Mesendoderm (in vitro differentiated cells): ENCODE measurements around the gene LARP1.

ENCODE experiments used
- DNase-seq: peaks from one replicate; pipeline ENCODE4 v3.0.0; 2013
- H2AK5ac ChIP-seq: 2 replicates; pipeline ENCODE4 v1.6.1; 2013; ENCODE audit warnings: low read length, inconsistent platforms
- H2BK120ac ChIP-seq: 2 replicates; pipeline ENCODE4 v1.6.1; 2013; ENCODE audit warnings: low read depth, mild to moderate bottlenecking, low read length, moderate library complexity, mixed read lengths
- H2BK15ac ChIP-seq: replicated peaks from 2 replicates; pipeline ENCODE4 v1.6.1; 2013; ENCODE audit warnings: low read depth, mild to moderate bottlenecking, moderate library complexity
- H2BK5ac ChIP-seq: 2 replicates; pipeline ENCODE4 v1.6.1; 2013; ENCODE audit warnings: low read length, inconsistent platforms
- H3K18ac ChIP-seq: 2 replicates; pipeline ENCODE4 v1.6.1; 2013; ENCODE audit warnings: mild to moderate bottlenecking, low read length, mixed read lengths
- H3K23ac ChIP-seq: one replicate; pipeline ENCODE4 v1.6.1; 2013; ENCODE audit warnings: low read length
- H3K27ac ChIP-seq: 2 replicates; pipeline ENCODE4 v1.5.1; 2013; ENCODE audit warnings: low read depth, mild to moderate bottlenecking, inconsistent platforms, low read length, moderate library complexity
- H3K27me3 ChIP-seq: 2 replicates; pipeline ENCODE4 v1.6.1; 2013; ENCODE audit warnings: low read length, control low read depth, mild to moderate bottlenecking, inconsistent platforms; ENCODE audit not compliant: insufficient read depth, poor library complexity
- H3K36me3 ChIP-seq: 2 replicates; pipeline ENCODE4 v1.6.1; 2013; ENCODE audit warnings: low read length, inconsistent platforms; ENCODE audit not compliant: control insufficient read depth, insufficient read depth
- H3K4ac ChIP-seq: one replicate; pipeline ENCODE4 v1.6.1; 2013; ENCODE audit warnings: low read depth, mild to moderate bottlenecking, low read length, moderate library complexity
- H3K4me1 ChIP-seq: 2 replicates; pipeline ENCODE4 v1.6.1; 2013; ENCODE audit warnings: low read depth, low read length, inconsistent platforms; ENCODE audit not compliant: control insufficient read depth
- H3K4me2 ChIP-seq: 2 replicates; pipeline ENCODE4 v1.6.1; 2013; ENCODE audit warnings: low read length
- H3K4me3 ChIP-seq: 2 replicates; pipeline ENCODE4 v1.5.1; 2013; ENCODE audit warnings: mild to moderate bottlenecking, low read length
- H3K56ac ChIP-seq: one replicate; pipeline ENCODE4 v1.6.1; 2013; ENCODE audit warnings: low read length
- H3K79me1 ChIP-seq: 2 replicates; pipeline ENCODE4 v1.6.1; 2013; ENCODE audit warnings: low read length, inconsistent platforms
- H3K79me2 ChIP-seq: 2 replicates; pipeline ENCODE4 v1.6.1; 2013; ENCODE audit warnings: mild to moderate bottlenecking, low read length; ENCODE audit not compliant: control insufficient read depth, insufficient read depth
- H3K9ac ChIP-seq: 2 replicates; pipeline ENCODE4 v1.6.1; 2013; ENCODE audit warnings: low read length, inconsistent platforms
- H4K5ac ChIP-seq: one replicate; pipeline ENCODE4 v1.6.1; 2013; ENCODE audit warnings: low read length
- H4K8ac ChIP-seq: one replicate; pipeline ENCODE4 v1.6.1; 2013; ENCODE audit warnings: low read depth, mild to moderate bottlenecking, control low read depth, low read length, moderate library complexity
- WGBS: extraction: QIAGEN DNeasy Blood & Tissue Kit; methylation state at CpG from one replicate; pipeline ENCODE4 v1.1.7; 2013; ENCODE audit warnings: low lambda C conversion rate, missing lambda C conversion rate; ENCODE audit not compliant: insufficient coverage; ENCODE audit errors: extremely low coverage; 5-methylcytosine and 5-hydroxymethylcytosine counted together

LARP1 gene

GRCh38 chr5:154709368-154710305 is 45.5 kb upstream of the LARP1 start:
- H3K79me2 ChIP-seq: no peaks in the 10 kb centered on the region
- H3K4ac ChIP-seq: no peak overlapping the region
- H3K9ac ChIP-seq: no peak overlapping the region
- no peak overlapping the region for H3K56ac ChIP-seq
- no peak overlapping the region for H4K8ac ChIP-seq
- DNase-seq: no peak
- H3K79me1 ChIP-seq: no peaks in the 10 kb centered on the region
- H3K23ac ChIP-seq: peak overlapping the region; percentile 24
- H3K27ac ChIP-seq: no peak overlapping the region
- no peaks in the 10 kb centered on the region for H3K27me3 ChIP-seq
- H3K4me1 ChIP-seq: peaks cover 7% of the 10 kb centered on the region
- no peak overlapping the region for H3K4me2 ChIP-seq
- no peak overlapping the region for H2BK5ac ChIP-seq
- H4K5ac ChIP-seq: no peak overlapping the region
- H2BK15ac ChIP-seq: no peak overlapping the region
- WGBS: no CpG with 5 or more reads among the region's 15 CpGs
- H2AK5ac ChIP-seq: no peak overlapping the region
- H3K4me3 ChIP-seq: no peak overlapping the region
- no peak overlapping the region for H2BK120ac ChIP-seq
- no peak overlapping the region for H3K18ac ChIP-seq
- no peaks in the 10 kb centered on the region for H3K36me3 ChIP-seq

DNA sequence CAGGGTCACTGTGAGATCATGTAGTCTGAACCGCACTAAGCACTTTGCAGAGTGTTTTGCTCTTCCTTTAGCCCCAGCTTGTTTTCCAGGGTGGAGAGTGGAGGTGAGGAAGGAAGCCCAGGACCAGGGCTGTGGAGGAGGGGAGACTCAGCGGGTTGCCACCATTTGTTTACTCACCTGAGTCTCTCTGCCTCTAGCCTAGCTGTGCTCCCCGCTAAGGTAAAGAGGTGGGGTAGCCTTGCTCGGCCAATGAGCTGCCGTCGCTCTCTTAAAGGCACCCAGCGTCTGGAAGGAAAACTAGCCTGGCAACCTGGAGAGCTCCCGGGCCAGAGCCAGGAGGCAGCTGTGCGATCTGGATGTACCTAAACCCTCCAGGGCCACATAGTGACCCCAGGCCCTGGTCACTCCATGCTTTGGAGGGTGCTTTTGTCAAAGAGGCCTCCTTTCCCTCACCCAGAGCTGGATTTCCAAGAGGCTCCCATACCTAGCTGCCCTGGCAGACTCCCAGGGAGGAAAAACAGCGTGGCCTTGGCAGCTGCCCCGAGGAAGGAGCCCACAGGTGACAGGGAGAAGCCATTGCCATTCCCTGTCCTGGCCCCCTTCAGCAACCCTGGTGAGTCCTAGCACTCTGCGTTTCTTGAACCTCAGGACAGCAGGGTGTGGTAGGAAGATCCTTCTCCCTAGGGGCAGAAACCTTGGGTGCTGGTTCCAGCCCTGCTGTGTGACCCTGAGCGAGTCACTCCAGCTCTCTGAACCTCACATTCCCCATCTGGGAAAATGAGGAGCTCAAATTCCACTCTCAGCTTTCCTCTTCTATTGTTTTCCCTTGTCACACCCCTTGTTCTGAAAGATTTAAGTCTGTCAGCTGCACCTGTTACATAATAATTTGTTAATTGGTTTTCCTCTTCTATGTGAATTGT is 42.4 kb upstream of the LARP1 start:
- H4K8ac ChIP-seq: no peak overlapping the region
- H3K56ac ChIP-seq: peak overlapping the region; percentile 79
- H3K18ac ChIP-seq: peak overlapping the region; percentile 13
- DNase-seq: peak; percentile 85
- H2BK120ac ChIP-seq: no peak overlapping the region
- H2BK15ac ChIP-seq: no peak overlapping the region
- H3K79me2 ChIP-seq: no peaks in the 10 kb centered on the region
- H4K5ac ChIP-seq: no peak overlapping the region
- peak overlapping the region; percentile 46 for H3K27ac ChIP-seq
- peak overlapping the region; percentile 71 for H2BK5ac ChIP-seq
- H3K79me1 ChIP-seq: no peaks in the 10 kb centered on the region
- no peaks in the 10 kb centered on the region for H3K36me3 ChIP-seq
- peaks cover 7% of the 10 kb centered on the region for H3K4me1 ChIP-seq
- H3K4ac ChIP-seq: peak overlapping the region; percentile 0
- H3K4me3 ChIP-seq: no peak overlapping the region
- peak overlapping the region; percentile 30 for H3K9ac ChIP-seq
- H3K27me3 ChIP-seq: no peaks in the 10 kb centered on the region
- peak overlapping the region; percentile 47 for H2AK5ac ChIP-seq
- peak overlapping the region; percentile 6 for H3K4me2 ChIP-seq
- peak overlapping the region; percentile 12 for H3K23ac ChIP-seq
- no CpG with 5 or more reads among the region's 13 CpGs for WGBS

DNA sequence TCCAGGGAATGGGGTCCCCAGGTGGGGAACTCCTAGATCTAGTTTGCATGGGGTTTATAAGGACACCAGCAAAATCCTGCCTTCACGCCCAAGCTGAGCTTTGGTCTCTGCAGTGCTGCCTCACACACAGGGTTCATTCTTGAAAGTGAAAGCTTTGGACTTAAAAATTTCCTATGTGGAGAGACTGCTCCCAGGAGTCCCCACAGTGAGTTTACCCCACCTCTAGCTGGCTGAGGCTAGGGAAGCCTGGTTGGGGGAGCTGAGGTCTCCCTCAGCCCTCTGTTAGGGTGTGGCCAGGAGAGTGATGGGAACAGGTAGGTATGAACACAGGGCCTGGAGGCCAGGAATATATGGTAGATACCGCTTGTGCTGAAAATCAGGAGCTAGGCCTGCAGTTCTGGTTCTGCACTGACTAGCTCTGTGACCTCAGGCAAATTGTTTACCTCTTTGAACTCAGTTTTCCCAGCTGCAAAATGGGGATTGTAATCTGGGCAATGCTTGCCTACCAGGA is 41.5 kb upstream of the LARP1 start:
- no peak for DNase-seq
- Histone ChIP-seq H3K18ac (peak overlapping the region; percentile 53), H3K36me3 (no peaks in the 10 kb centered on the region), H3K4ac (no peak overlapping the region), H2BK120ac (no peak overlapping the region), H3K4me1 (peaks cover 7% of the 10 kb centered on the region), H3K27ac (peak overlapping the region; percentile 50), H3K9ac (no peak overlapping the region), H2BK5ac (no peak overlapping the region), H3K79me1 (no peaks in the 10 kb centered on the region), H3K23ac (no peak overlapping the region), H3K56ac (no peak overlapping the region), H2BK15ac (no peak overlapping the region), H4K5ac (no peak overlapping the region), H3K4me2 (no peak overlapping the region), H4K8ac (no peak overlapping the region), H3K79me2 (no peaks in the 10 kb centered on the region), H2AK5ac (no peak overlapping the region), H3K4me3 (no peak overlapping the region), H3K27me3 (no peaks in the 10 kb centered on the region)
- WGBS: no CpG with 5 or more reads among the region's 2 CpGs

DNA sequence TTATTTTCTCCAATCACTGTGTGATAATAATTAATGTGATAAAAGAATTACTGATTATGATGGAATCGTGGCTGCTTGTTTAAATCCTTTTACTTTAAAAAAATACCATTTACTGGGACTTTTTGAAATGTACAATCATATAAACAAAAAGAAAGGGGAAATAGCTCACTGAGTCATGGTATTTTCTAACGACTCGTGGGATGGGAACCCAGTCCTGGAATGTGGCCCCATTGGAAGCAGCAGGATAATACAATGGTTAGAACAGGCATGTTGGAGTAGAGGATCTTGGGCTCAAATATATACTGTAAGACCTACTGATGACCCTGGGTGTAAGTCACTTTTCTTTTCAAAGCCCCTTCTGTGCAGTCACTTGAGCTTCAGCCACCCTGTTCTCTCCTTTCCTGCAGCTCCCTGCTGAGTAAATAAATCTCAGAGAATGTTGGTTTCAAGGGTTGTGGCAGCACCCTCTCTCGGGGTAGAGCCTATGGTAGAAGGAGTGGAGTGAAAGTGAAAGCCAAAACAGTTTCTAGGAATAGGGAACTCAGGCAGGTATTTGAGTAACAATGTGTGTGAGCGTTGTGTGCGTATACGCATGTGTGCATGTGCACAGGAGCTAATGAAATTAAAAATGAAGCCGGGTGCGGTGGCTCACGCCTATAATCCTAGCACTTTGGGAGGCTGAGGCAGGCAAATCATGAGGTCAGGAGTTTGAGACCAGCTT is 40.8 kb upstream of the LARP1 start:
- Histone ChIP-seq H3K4me2 (no peak overlapping the region), H2BK5ac (no peak overlapping the region), H3K18ac (no peak overlapping the region), H4K8ac (no peak overlapping the region), H3K23ac (no peak overlapping the region), H4K5ac (no peak overlapping the region), H2BK120ac (no peak overlapping the region), H3K79me1 (no peaks in the 10 kb centered on the region), H3K27ac (no peak overlapping the region), H3K27me3 (no peaks in the 10 kb centered on the region), H3K79me2 (no peaks in the 10 kb centered on the region), H3K4ac (no peak overlapping the region), H2BK15ac (no peak overlapping the region), H3K9ac (no peak overlapping the region), H3K4me1 (peaks cover 7% of the 10 kb centered on the region), H2AK5ac (no peak overlapping the region), H3K56ac (peak overlapping the region; percentile 37), H3K4me3 (no peak overlapping the region), H3K36me3 (no peaks in the 10 kb centered on the region)
- no CpG with 5 or more reads among the region's 10 CpGs for WGBS
- DNase-seq: no peak

GRCh38 chr5:154721481-154722058 is 33.6 kb upstream of the LARP1 start:
- Histone ChIP-seq H3K79me1 (no peaks in the 10 kb centered on the region), H3K23ac (no peak overlapping the region), H2BK120ac (no peak overlapping the region), H4K5ac (no peak overlapping the region), H4K8ac (no peak overlapping the region), H2AK5ac (no peak overlapping the region), H3K4me3 (no peak overlapping the region), H3K4me1 (peaks cover 5% of the 10 kb centered on the region), H3K79me2 (no peaks in the 10 kb centered on the region), H2BK5ac (no peak overlapping the region), H3K36me3 (no peaks in the 10 kb centered on the region), H3K27ac (no peak overlapping the region), H3K27me3 (no peaks in the 10 kb centered on the region), H3K4me2 (no peak overlapping the region), H2BK15ac (no peak overlapping the region), H3K56ac (peak overlapping the region; percentile 44), H3K9ac (no peak overlapping the region), H3K18ac (no peak overlapping the region), H3K4ac (no peak overlapping the region)
- WGBS: no CpG with 5 or more reads among the region's 5 CpGs
- DNase-seq: no peak
